HG02678 (cell line): Measurements from ENCODE around the gene STAC3.

ENCODE experiments used
- ATAC-seq: cut with Tn5 transposase; IDR thresholded peaks from one replicate; pipeline ENCODE4 v1.9.1; 2021; ENCODE audit warnings: mild to moderate bottlenecking, moderate library complexity; ENCODE audit not compliant: unreplicated experiment

STAC3 gene

DNA sequence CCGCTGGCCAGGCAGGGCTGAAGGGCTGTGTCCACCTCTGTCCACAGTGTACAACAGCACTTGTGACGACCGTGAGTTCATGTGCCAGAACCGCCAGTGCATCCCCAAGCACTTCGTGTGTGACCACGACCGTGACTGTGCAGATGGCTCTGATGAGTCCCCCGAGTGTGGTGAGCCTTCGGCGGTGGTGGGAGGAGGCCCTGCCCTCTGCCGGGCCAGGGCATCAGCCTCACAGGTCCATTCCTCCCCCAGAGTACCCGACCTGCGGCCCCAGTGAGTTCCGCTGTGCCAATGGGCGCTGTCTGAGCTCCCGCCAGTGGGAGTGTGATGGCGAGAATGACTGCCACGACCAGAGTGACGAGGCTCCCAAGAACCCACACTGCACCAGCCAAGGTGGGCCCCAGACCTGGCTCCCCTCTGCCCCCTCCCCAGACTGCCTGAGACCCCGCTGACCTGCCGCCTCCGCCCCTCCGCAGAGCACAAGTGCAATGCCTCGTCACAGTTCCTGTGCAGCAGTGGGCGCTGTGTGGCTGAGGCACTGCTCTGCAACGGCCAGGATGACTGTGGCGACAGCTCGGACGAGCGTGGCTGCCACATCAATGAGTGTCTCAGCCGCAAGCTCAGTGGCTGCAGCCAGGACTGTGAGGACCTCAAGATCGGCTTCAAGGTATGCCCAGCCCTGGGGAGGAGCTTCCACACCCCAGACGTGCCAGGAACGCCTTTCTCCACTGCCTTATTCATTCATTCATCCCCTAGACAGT lies 55.2 kb downstream of the STAC3 start:
- ATAC-seq, result no peak

DNA sequence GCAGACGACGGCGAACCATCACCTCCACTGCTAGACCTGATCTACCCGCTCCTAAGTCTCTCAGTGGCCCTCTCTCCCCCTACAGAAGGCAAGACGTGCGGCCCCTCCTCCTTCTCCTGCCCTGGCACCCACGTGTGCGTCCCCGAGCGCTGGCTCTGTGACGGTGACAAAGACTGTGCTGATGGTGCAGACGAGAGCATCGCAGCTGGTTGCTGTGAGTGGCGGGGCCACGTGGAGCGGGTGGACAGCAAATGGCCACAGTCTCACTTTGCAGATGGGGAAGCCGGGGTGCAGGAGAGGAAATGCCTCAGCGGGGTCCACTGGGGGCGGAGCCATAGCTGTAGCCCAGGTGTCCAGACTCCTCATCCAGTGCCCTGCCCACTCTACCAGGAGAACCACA lies 55.8 kb downstream of the STAC3 start:
- ATAC-seq, result no peak

- ATAC-seq, result no peak
These were observed 56.7 kb downstream of the STAC3 start for GRCh38 chr12:57194253-57194652.

DNA sequence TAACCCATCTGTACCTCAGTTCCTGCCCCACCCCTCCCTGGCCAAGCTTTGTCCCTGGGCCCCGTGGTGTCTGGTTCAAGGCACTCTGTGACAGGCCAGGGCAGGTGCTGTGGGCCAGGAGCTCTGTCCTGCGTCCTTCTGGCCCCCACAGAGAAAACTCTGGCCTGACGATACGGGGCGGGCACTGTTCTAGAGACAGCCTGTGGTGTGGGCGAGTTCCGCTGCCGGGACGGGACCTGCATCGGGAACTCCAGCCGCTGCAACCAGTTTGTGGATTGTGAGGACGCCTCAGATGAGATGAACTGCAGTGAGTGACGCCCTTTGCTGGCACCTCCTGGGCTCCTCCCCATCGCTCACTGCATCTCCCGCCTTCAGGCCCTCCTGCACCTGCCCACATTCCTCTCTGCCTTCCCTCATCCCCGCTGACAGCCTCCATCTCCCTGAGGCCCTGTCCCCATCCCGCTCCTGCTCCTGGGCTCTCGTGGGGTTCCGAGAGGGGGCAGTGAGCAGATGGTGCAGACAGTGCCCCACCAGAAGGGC lies 57.2 kb downstream of the STAC3 start:
- ATAC-seq, result no peak
